HCT116 (cell line): ENCODE data around the gene THRAP3. TPM values are rescaled to one million over a fixed set of nuclear protein-coding genes. Genes with fewer than 3 reads are reported as not detected.

Experiments
- ATAC-seq: fragments of 200-7000 bp; cut with Tn5 transposase; 2 replicates; pipeline ENCODE4 v1.9.1; 2020; ENCODE audit warnings: mild to moderate bottlenecking, moderate library complexity
- BruUV-seq: library from RNA; stranded (reverse); fragments of 400-500 nt; replicated peaks from 2 replicates; lab custom pipeline; 2021; lab: Mats Ljungman, UMichigan
- CTCF ChIA-PET: fragments of 300-600 bp; sonication (Branson Sonifier 250); formaldehyde crosslinking; loops from one replicate; lab custom pipeline; 2021; ENCODE audit warnings: antibody characterized with exemption; lab: Charles Lee
- POLR2A ChIA-PET: fragments of 300-600, 350-600 bp; sonication (Branson Sonifier 250); formaldehyde crosslinking; loops from one replicate; lab custom pipeline; 2021; ENCODE audit warnings: antibody characterized with exemption; lab: Charles Lee
- RAD21 ChIA-PET, 2 experiments: fragments of 300-600 bp; sonication (Branson Sonifier 250); formaldehyde crosslinking; loops; one replicate each; lab custom pipeline; 2023; ENCODE audit warnings: low total read pairs in 2 of 2; ENCODE audit not compliant: uncharacterized antibody in 2 of 2, unreplicated experiment in 2 of 2, low non-redundant PET in 1 of 2; lab: Charles Lee
- DNase-seq: peaks from one replicate; pipeline ENCODE4 v3.0.0-alpha.2; 2010; ENCODE audit warnings: low read depth, low spot score
- H2AFZ ChIP-seq: fragments of 200-600 bp; shearing (Covaris generic), sonication (generic); 2 replicates; pipeline ENCODE4 v1.6.1; 2017; ENCODE audit warnings: low read depth, mixed run types, mixed read lengths, antibody characterized with exemption, low read length; ENCODE audit not compliant: poor library complexity, severe bottlenecking
- H3K27ac ChIP-seq: 2 replicates; pipeline ENCODE4 v1.5.1; 2012; ENCODE audit warnings: low read depth, low read length
- H3K27me3 ChIP-seq: fragments of 200-600 bp; sonication (generic); 2 replicates; pipeline ENCODE4 v1.6.1; 2016; ENCODE audit warnings: mixed run types, low read length, mixed read lengths; ENCODE audit not compliant: insufficient read depth
- H3K36me3 ChIP-seq, 2 experiments: fragments of 200-500 bp in 1 of 2; fragments of 200-600 bp in 1 of 2; sonication (Bioruptor generic) in 1 of 2; sonication (generic) in 1 of 2; 2 replicates each; pipeline versions ENCODE4 v1.5.1 to v1.6.1; 2014 to 2016; ENCODE audit warnings: low read length in 2 of 2, inconsistent platforms in 1 of 2, mixed read lengths in 1 of 2, mixed run types in 1 of 2; ENCODE audit not compliant: insufficient read depth in 2 of 2, control insufficient read depth in 1 of 2
- H3K4me1 ChIP-seq, 2 experiments: fragments of 200-600 bp in 1 of 2; sonication (generic) in 1 of 2; 2 replicates each; pipeline versions ENCODE4 v1.5.1 to v1.6.1; 2012 to 2017; ENCODE audit warnings: low read length in 2 of 2, inconsistent platforms in 1 of 2, mild to moderate bottlenecking in 1 of 2, mixed read lengths in 1 of 2, mixed run types in 1 of 2, moderate library complexity in 1 of 2; ENCODE audit not compliant: insufficient read depth in 2 of 2, control insufficient read depth in 1 of 2
- H3K4me2 ChIP-seq: fragments of 200-600 bp; sonication (generic); 2 replicates; pipeline ENCODE4 v1.6.1; 2017; ENCODE audit warnings: mixed run types, low read length, mixed read lengths
- H3K4me3 ChIP-seq, 2 experiments: fragments of 200-600 bp in 1 of 2; sonication (generic) in 1 of 2; replicated peaks in 1 of 2; 2 replicates each; pipeline ENCODE4 v1.5.1; 2011 to 2016; ENCODE audit warnings: low read length in 2 of 2, control low read depth in 1 of 2, low read depth in 1 of 2, mild to moderate bottlenecking in 1 of 2, mixed read lengths in 1 of 2, mixed run types in 1 of 2
- H3K79me2 ChIP-seq: fragments of 200-600 bp; sonication (generic); 2 replicates; pipeline ENCODE4 v1.6.1; 2017; ENCODE audit warnings: mild to moderate bottlenecking, mixed run types, low read length, moderate library complexity, mixed read lengths; ENCODE audit not compliant: insufficient read depth
- H3K9ac ChIP-seq: fragments of 200-600 bp; sonication (generic); 2 replicates; pipeline ENCODE4 v1.6.1; 2016; ENCODE audit warnings: low read length, mixed read lengths
- H3K9me2 ChIP-seq: fragments of 200-600 bp; sonication (generic), shearing (Covaris generic); 2 replicates; pipeline ENCODE4 v1.6.1; 2017; ENCODE audit warnings: mixed run types, mild to moderate bottlenecking, moderate library complexity; ENCODE audit not compliant: insufficient read depth
- H3K9me3 ChIP-seq, 2 experiments: fragments of 200-500 bp in 1 of 2; fragments of 200-600 bp in 1 of 2; sonication (Bioruptor generic) in 1 of 2; sonication (generic) in 1 of 2; 2 replicates each; pipeline ENCODE4 v1.6.1; 2014 to 2017; ENCODE audit warnings: low read length in 2 of 2, mixed read lengths in 2 of 2, inconsistent platforms in 1 of 2, low read depth in 1 of 2, mild to moderate bottlenecking in 1 of 2, mixed run types in 1 of 2, moderate library complexity in 1 of 2; ENCODE audit not compliant: control insufficient read depth in 1 of 2, insufficient read depth in 1 of 2
- H4K20me1 ChIP-seq: fragments of 200-600 bp; sonication (generic), shearing (Covaris generic); 2 replicates; pipeline ENCODE4 v1.6.1; 2017; ENCODE audit warnings: mixed run types, mild to moderate bottlenecking, moderate library complexity; ENCODE audit not compliant: insufficient read depth
- CEBPB ChIP-seq: IDR thresholded peaks from 2 replicates; pipeline ENCODE4 v1.6.1; 2012; ENCODE audit warnings: low read depth
- CTCF ChIP-seq, 3 experiments: fragments of 200-600 bp in 1 of 3; sonication (generic) in 1 of 3; IDR thresholded peaks in 2 of 3; conservative IDR thresholded peaks in 1 of 3; 2 replicates each; pipeline ENCODE4 v1.5.1; 2012 to 2017; ENCODE audit warnings: low read depth in 2 of 3, low read length in 2 of 3, antibody characterized with exemption in 1 of 3, borderline replicate concordance in 1 of 3, control low read depth in 1 of 3, mild to moderate bottlenecking in 1 of 3, mixed read lengths in 1 of 3, mixed run types in 1 of 3, moderate library complexity in 1 of 3; ENCODE audit not compliant: insufficient read depth in 1 of 3
- ELF1 ChIP-seq: IDR thresholded peaks from 2 replicates; pipeline ENCODE4 v1.6.1; 2012; ENCODE audit warnings: low read depth, borderline replicate concordance
- EZH2phosphoT487 ChIP-seq: fragments of 200-600 bp; IDR thresholded peaks from 2 replicates; pipeline ENCODE4 v1.6.1; 2018; ENCODE audit warnings: antibody characterized with exemption, borderline replicate concordance
- POLR2A ChIP-seq: IDR thresholded peaks from 2 replicates; pipeline ENCODE4 v1.7.0; 2011; ENCODE audit warnings: borderline replicate concordance; ENCODE audit not compliant: insufficient read depth, insufficient read length; ENCODE audit errors: extremely low read depth
- POLR2AphosphoS5 ChIP-seq: IDR thresholded peaks from 2 replicates; pipeline ENCODE4 v1.6.1; 2011; ENCODE audit warnings: mild to moderate bottlenecking, low read depth, low read length, moderate library complexity
- RAD21 ChIP-seq: IDR thresholded peaks from 2 replicates; pipeline ENCODE4 v1.6.1; 2012; ENCODE audit warnings: low read depth, mild to moderate bottlenecking
- REST ChIP-seq: IDR thresholded peaks from 2 replicates; pipeline ENCODE4 v1.6.1; 2012; ENCODE audit warnings: low read depth
- SRF ChIP-seq: IDR thresholded peaks from 2 replicates; pipeline ENCODE4 v1.6.1; 2012; ENCODE audit warnings: low read depth
- TCF7L2 ChIP-seq: IDR thresholded peaks from 2 replicates; pipeline ENCODE4 v1.7.0; 2011; ENCODE audit warnings: borderline replicate concordance, inconsistent platforms; ENCODE audit not compliant: insufficient read depth, insufficient read length; ENCODE audit errors: extremely low read depth
- YY1 ChIP-seq: IDR thresholded peaks from 2 replicates; pipeline ENCODE4 v1.6.1; 2011; ENCODE audit warnings: low read length, low read depth, moderate library complexity, mild to moderate bottlenecking; ENCODE audit not compliant: insufficient replicate concordance; ENCODE audit errors: extremely low read depth
- ZBTB33 ChIP-seq: IDR thresholded peaks from 2 replicates; pipeline ENCODE4 v1.6.1; 2011; ENCODE audit warnings: mild to moderate bottlenecking, low read length, moderate library complexity; ENCODE audit not compliant: insufficient replicate concordance; ENCODE audit errors: extremely low read depth
- ZFX ChIP-seq: fragments of 450-650 bp; IDR thresholded peaks from 2 replicates; pipeline ENCODE4 v1.6.1; 2017
- ZNF274 ChIP-seq: fragments of 200-500 bp; sonication (Bioruptor generic); IDR thresholded peaks from 2 replicates; pipeline ENCODE4 v1.6.1; 2014; ENCODE audit warnings: mild to moderate bottlenecking, low read depth, low read length, inconsistent platforms
- intact Hi-C: fragments of 100-400 bp; cut with micrococcal nuclease; formaldehyde crosslinking; loops from 2 replicates; pipeline ENCODE4 v1.10.0; 2022
- total RNA-seq: library from RNA; stranded (reverse); gene quantifications from one replicate; pipeline ENCODE4 v1.2.1, GENCODE V29; 2021; ENCODE audit not compliant: unreplicated experiment

The THRAP3 gene
- total RNA-seq, 1 experiment from 2014 or later, result 144 TPM

- BruUV-seq, result TSS peak; percentile 57
- ChIA-PET POLR2A (no interaction called here), CTCF (no interaction called here)
These were observed 80.3 kb downstream of the THRAP3 start for GRCh38 chr1:36304521-36304920.

More at GRCh38 chr1:36304521-36304920, 80.3 kb downstream of the THRAP3 start:
- H4K20me1 ChIP-seq, result no peaks in the 10 kb centered on the region
- no peak for DNase-seq
- RAD21 ChIA-PET, result no interaction called here
- H3K9ac ChIP-seq, result no peak overlapping the region
- H3K4me1 ChIP-seq, result peaks cover 12 to 35% of the 10 kb centered on the region in 2 experiments
- no peak overlapping the region for H3K4me3 ChIP-seq
- TF ChIP-seq EZH2phosphoT487, result no peak
- TF ChIP-seq CTCF (IDR thresholded peaks at IDR 0.05 in 2 of 3, conservative IDR thresholded peaks at IDR 0.05 in 1 of 3; ENCODE audit: borderline replicate concordance in 1 of 3, insufficient read depth in 1 of 3, low read depth in 2 of 3, low read length in 2 of 3), result no peak
- TF ChIP-seq CEBPB, result no peak
- no peak for TF ChIP-seq YY1
- no peak for TF ChIP-seq POLR2A
- no peak for TF ChIP-seq POLR2AphosphoS5
- TF ChIP-seq RAD21, result no peak
- no peak for TF ChIP-seq ELF1
- no peak for TF ChIP-seq ZBTB33
- no peak for TF ChIP-seq ZNF274
- no peak for TF ChIP-seq ZFX
- TF ChIP-seq REST, result no peak
- no peak for TF ChIP-seq SRF
- no peak for TF ChIP-seq TCF7L2
- TF ChIP-seq, all 23 proteins: peak for 0
- Histone ChIP-seq H3K27me3 (no peaks in the 10 kb centered on the region), H3K9me2 (no peaks in the 10 kb centered on the region), H3K36me3 (peaks cover 39 to 40% of the 10 kb centered on the region in 2 experiments), H3K79me2 (peaks cover 22% of the 10 kb centered on the region; the same call in 1 of the 2 replicates), H2AFZ (no peak overlapping the region), H3K9me3 (no peaks in the 10 kb centered on the region), H3K4me2 (no peak overlapping the region), H3K27ac (peak overlapping the region; percentile 24; the same call in 1 of the 2 replicates)
- intact Hi-C loops, result no loop called here
- no peak for ATAC-seq
